GM10248 (cell line): ENCODE data around the gene CSHL1.

Experiments
- CTCF ChIA-PET: fragments of 300-600 bp; sonication (Branson Sonifier 250); formaldehyde crosslinking; extraction: SDS; loops from one replicate; lab custom pipeline; 2021; ENCODE audit warnings: antibody characterized with exemption; lab: Yijun Ruan, JAX
- POLR2A ChIA-PET: fragments of 350-650 bp; sonication (Branson Sonifier 250); formaldehyde crosslinking; extraction: SDS; loops from one replicate; lab custom pipeline; 2020; ENCODE audit warnings: antibody characterized with exemption; lab: Yijun Ruan, JAX
- DNase-seq: peaks from one replicate; pipeline ENCODE4 v3.0.0; 2012; ENCODE audit errors: extremely low spot score
- TF ChIP-seq, protein P1 (sequence below): IDR thresholded peaks from 2 replicates; pipeline ENCODE4 v1.5.1; 2012; ENCODE audit warnings: mild to moderate bottlenecking, low read depth; ENCODE audit errors: extremely low read depth, missing control alignments, control extremely low read depth

The CSHL1 gene

GRCh38 chr17:63941751-63942150 is 30.7 kb upstream of the CSHL1 start:
- ChIA-PET CTCF (interaction anchor here (0.8 to 2.2 kb wide), 5 partner anchors 17 to 87 kb away, joined by 3 to 7 read pairs (median 4); partner anchors contain the start of gene CSHL1), POLR2A (no interaction called here)
- TF ChIP-seq, protein P1, sequence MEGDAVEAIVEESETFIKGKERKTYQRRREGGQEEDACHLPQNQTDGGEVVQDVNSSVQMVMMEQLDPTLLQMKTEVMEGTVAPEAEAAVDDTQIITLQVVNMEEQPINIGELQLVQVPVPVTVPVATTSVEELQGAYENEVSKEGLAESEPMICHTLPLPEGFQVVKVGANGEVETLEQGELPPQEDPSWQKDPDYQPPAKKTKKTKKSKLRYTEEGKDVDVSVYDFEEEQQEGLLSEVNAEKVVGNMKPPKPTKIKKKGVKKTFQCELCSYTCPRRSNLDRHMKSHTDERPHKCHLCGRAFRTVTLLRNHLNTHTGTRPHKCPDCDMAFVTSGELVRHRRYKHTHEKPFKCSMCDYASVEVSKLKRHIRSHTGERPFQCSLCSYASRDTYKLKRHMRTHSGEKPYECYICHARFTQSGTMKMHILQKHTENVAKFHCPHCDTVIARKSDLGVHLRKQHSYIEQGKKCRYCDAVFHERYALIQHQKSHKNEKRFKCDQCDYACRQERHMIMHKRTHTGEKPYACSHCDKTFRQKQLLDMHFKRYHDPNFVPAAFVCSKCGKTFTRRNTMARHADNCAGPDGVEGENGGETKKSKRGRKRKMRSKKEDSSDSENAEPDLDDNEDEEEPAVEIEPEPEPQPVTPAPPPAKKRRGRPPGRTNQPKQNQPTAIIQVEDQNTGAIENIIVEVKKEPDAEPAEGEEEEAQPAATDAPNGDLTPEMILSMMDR = no peak
- DNase-seq = no peak

- CTCF ChIA-PET = interaction anchor here (1.1 to 2.2 kb wide), 3 partner anchors 37 to 88 kb away, joined by 3 to 7 read pairs (median 3); no protein-coding TSS in a partner anchor
- TF ChIP-seq, protein P1 = no peak
- POLR2A ChIA-PET = no interaction called here
- no peak for DNase-seq
Observed at GRCh38 chr17:63941162-63941561, 30.1 kb upstream of the CSHL1 start.

DNA sequence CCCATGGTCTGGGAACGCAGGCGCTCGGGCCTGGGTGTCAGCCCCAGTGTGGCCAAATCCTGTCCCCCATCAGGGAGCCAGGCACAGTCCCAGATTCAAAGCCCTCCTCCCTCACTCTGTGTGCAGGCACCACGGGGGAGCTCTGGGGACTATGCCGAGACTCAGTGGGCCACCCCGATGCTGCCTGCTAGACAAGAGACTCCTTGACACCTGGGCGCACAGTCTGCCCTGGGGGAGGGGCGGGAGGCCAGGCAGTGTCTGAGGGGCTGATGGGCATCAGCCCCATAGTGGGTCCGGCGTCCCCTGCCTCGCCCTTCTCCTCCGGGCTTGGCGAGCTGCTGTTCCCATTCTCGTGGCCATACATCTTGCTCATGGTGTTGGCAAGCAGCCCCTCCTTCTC is 29.5 kb upstream of the CSHL1 start:
- TF ChIP-seq, protein P1 = no peak
- ChIA-PET CTCF (interaction anchor here (1.0 to 2.2 kb wide), 5 partner anchors 22 to 88 kb away, joined by 3 to 15 read pairs (median 3); partner anchors contain the start of gene GH1), POLR2A (no interaction called here)

GRCh38 chr17:63939884-63940283 is 28.8 kb upstream of the CSHL1 start:
- ChIA-PET CTCF (interaction anchor here (1.0 to 2.2 kb wide), 5 partner anchors 18 to 89 kb away, joined by 3 to 15 read pairs (median 3); partner anchors contain the start of gene GH1), POLR2A (interaction anchor here (0.6 kb wide), 1 partner anchor 12 kb away, joined by 3 read pairs; no protein-coding TSS in a partner anchor)
- DNase-seq = no peak
- TF ChIP-seq, protein P1 = no peak

More for the DNA sequence above, 29.5 kb upstream of the CSHL1 start:
- no peak for DNase-seq

DNA sequence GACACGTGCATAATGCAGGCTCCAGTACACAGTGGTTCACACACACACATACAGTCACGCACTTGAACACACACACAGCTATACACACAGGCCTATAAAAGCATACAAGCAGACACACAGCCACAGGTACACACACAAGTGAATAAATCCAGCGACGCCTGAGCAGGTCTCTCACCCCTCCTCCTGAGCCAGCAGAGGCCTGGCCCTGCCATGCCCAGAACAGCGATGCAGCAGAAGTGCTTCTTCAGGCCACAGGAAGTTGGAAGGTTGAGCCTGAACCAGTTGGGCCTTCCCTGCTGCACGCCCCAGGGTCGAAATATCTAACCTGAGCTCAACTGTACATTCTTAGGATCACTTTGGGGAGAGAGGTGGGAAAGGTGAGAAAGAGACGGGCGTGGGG is 28.3 kb upstream of the CSHL1 start:
- TF ChIP-seq, protein P1 = no peak
- ChIA-PET CTCF (interaction anchor here (1.0 to 2.2 kb wide), 4 partner anchors 17 to 89 kb away, joined by 3 to 15 read pairs (median 5); partner anchors contain the start of gene GH1), POLR2A (no interaction called here)
- DNase-seq = no peak

- TF ChIP-seq, protein P1 = no peak
- DNase-seq = no peak
- ChIA-PET CTCF (interaction anchor here (0.7 to 2.0 kb wide), 2 partner anchors 9 to 27 kb away, joined by 3 to 6 read pairs; partner anchors contain the start of gene CSHL1), POLR2A (no interaction called here)
Observed at GRCh38 chr17:63937920-63938319, 26.9 kb upstream of the CSHL1 start.
